HG03558 (cell line): Measurements from ENCODE around the gene XPNPEP1.
"Not testable (repeated sequence)": the region's sequence is repeated elsewhere in the genome, so short reads cannot be mapped to it uniquely, and the experiment has no call there.

Experiments
- ATAC-seq: cut with Tn5 transposase; IDR thresholded peaks from one replicate; pipeline ENCODE4 v1.9.1; 2021; ENCODE audit warnings: moderate number of reproducible peaks; ENCODE audit not compliant: unreplicated experiment; ENCODE audit errors: extremely low read depth

Gene XPNPEP1

GRCh38 chr10:109926061-109926745 is 2.9 kb upstream of the XPNPEP1 start:
- ATAC-seq = no peak

DNA sequence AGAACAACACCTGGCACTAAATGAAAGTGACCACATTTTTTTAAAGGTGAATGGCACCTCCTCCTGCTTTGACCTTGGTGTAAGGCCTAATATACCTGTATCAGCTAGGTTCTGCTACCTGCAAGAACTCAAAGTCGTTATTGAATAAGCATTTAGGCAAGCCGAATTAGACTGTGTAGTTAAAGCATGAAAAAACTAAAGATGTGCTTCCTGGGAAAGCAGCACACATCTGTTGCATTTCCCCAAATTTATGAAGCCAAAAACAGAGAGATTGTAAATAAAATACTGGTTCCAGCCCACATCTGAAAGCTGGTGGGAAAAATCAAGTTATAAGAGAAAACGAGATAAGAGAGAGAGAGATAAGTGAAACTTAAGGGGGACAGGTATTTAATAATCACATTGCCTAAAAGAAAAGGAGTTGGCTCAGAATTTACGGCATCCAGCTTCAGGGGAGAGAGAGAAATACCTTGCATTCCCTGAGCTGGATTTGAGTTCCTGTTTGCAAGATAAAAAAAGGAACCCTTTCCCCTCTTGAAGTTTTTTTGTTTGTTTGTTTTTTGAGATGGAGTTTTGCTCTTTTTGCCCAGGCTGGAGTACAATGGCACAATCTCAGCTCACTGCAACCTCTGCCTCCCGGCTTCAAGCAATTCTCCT is 1.8 kb upstream of the XPNPEP1 start:
- ATAC-seq = no peak

GRCh38 chr10:109924087-109924486 is 776 bp upstream of the XPNPEP1 start:
- ATAC-seq = no peak

- no peak for ATAC-seq
Observed at GRCh38 chr10:109922358-109922975, 844 bp downstream of the XPNPEP1 start.

- no peak for ATAC-seq
Observed at GRCh38 chr10:109920016-109920415, 3.3 kb downstream of the XPNPEP1 start.

DNA sequence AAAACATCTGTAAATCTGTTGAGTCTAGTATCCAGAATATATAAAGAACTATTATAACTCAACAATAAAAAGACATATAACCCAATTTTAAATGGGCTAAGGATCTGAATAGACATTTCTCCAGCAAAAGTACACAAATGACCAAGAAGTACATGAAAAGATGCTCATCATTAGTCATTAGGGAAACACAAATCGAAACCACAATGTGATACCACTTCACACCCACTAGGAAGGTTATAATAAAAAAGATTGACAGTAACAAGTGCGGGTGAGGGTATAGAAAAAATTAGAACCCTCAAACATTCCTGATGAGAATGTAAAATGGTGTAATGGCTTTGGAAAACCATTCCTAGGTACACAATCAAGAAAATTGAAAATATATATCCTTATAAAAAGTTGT is 4.1 kb downstream of the XPNPEP1 start:
- ATAC-seq = no peak

DNA sequence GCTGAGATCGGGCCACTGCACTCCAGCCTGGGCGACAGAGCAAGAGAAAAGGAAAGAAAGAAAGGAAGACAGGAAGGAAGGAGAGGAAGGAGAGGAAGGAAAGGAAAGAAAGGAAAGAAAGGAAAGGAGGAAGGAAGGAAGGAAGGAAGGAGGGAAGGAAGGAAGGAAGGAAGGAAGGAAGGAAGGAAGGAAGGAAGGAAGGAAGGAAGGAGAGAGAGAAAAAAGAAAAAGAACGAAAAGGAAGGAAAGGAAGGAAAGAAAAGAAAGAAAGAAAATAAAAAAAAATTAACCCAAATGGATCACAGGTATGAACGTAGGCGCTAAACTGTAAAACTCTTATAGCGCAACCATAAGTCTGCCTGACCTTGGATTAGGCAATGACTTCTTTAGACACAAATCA is 4.6 kb downstream of the XPNPEP1 start:
- ATAC-seq = not testable (repeated sequence)

GRCh38 chr10:109915566-109915965 is 7.7 kb downstream of the XPNPEP1 start:
- ATAC-seq = no peak

GRCh38 chr10:109914966-109915365 is 8.3 kb downstream of the XPNPEP1 start:
- no peak for ATAC-seq

DNA sequence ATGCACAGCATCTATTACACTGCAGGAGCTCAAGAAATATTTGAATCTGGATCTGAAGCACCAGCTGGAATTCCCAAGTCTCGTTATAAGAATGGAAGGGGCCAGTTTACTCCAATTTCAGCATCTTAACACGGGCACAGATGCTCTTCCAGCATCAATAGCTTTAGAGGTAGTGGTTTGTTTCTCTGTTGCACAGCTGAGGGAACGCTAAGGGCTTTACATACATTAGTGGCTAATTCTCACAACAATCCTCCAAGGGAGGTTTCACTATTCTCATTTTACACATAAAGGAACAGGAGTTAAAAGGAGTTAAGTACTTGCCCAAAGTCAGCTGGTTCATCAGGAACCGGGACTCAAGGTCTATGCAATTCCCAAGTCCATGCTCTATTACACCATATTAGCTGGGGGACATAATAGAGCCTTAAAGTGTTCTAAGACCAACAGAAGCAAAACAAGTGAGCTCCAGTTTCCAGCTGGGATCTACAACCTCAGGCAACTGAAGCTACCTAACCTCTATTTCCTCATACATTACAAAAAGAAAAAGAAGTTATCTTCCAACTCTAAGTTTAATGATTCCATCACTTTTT is 9.9 kb downstream of the XPNPEP1 start:
- ATAC-seq = no peak

DNA sequence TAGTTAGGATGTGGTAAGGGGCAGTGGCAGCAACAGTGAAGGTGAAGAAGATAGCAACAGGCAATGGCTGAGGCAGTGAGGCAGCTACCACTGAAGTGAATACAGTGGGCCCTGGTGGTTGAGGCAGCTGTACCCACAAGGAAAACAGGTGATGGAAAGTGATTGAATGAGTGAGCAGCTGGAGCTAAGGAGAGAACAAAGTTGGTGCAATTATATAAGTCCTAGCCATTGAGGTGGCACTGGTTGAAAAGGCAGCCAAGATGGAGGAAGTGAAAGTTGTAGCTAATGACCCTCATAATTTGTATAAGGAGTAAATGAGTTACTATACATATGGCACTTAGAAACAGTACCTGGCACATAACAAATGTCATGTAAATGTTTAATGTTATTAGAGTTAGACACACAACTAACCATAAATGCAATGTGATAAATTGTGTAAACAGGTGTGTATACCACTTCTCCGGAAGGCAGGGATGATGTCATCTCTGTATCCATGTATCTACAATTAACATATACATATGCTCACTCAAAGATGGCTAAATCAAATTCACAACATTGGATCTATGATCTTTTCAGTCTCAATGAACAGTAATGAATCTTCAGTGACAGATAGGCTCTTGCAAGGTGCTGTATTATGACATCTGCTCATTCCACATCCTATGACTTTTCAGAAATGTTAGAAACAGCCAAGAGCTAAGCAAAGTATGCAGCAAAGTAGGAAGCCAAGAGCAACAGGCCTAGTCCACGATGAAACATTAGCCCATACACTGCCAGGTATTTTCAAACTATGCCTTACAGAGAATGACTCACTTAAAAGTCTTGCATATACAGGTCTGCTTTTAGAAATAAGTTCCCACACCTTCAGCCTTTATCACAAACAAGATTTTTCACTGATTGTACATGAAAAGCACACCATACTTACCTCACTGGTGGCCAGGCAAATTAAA is 10.7 kb downstream of the XPNPEP1 start:
- peak; percentile 66 for ATAC-seq

DNA sequence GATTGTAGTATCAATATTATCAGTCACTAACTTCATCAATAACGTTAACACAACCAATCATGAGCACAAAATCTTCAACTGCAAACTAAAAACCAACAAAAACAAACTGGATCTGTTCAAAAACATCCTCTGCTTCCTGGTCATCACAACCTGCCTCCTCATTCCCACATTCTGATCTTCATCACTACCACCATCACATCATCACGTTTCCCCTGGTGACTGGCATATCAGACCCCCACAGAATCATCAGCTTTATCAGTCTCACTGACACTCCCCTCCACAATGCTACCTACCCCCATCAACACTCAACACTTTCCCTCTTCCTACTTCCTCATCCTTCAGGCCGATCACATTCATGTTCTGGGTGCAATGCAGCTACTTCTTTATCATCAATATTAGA is 11.4 kb downstream of the XPNPEP1 start:
- ATAC-seq = no peak

GRCh38 chr10:109906316-109906715 is 17.0 kb downstream of the XPNPEP1 start:
- no peak for ATAC-seq

- ATAC-seq = no peak
Observed at GRCh38 chr10:109904397-109904796, 18.9 kb downstream of the XPNPEP1 start.

DNA sequence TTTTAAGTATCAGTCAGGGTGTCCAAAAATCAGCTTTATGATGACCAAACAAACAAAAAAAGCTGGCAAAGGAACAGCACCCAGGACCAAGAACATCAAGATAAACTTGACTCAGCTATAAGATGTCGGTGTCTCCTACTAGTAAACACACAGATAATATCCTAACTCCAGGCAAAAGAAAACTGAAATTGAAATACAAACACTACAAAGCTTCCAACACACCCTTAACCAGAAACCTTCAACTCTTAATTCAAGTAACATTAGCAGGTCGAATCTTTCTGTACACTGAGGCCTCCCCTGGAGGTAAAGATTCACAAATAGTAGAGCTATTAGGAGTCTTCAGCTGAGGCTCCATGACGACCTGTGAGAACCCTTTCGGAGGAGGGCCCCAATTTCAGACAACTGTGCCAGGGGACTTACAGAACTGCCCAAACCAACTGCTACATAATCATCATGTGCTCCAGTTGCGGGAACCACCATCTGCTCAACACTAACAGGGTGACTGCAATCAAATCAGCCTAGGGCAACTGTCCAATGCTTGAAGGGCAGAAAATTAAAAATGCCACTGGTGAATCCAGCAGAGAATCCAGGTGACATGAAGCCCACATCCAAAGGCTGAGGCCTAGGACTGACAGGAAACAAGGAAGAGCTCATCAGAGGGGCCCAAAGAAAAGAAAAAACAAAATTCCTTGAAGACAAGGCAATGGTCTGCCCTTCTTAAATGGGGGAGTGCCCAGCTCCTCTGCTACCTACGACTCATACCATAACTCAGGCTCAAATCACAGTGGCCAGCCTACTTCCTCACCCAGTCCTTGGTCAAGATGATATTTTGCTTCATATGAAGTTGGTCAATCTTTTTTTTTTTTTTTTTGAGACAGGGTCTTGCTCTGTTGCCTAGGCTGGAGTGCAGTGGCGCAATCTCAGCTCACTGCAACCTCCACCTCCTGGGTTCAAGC is 20.0 kb downstream of the XPNPEP1 start:
- no peak for ATAC-seq

DNA sequence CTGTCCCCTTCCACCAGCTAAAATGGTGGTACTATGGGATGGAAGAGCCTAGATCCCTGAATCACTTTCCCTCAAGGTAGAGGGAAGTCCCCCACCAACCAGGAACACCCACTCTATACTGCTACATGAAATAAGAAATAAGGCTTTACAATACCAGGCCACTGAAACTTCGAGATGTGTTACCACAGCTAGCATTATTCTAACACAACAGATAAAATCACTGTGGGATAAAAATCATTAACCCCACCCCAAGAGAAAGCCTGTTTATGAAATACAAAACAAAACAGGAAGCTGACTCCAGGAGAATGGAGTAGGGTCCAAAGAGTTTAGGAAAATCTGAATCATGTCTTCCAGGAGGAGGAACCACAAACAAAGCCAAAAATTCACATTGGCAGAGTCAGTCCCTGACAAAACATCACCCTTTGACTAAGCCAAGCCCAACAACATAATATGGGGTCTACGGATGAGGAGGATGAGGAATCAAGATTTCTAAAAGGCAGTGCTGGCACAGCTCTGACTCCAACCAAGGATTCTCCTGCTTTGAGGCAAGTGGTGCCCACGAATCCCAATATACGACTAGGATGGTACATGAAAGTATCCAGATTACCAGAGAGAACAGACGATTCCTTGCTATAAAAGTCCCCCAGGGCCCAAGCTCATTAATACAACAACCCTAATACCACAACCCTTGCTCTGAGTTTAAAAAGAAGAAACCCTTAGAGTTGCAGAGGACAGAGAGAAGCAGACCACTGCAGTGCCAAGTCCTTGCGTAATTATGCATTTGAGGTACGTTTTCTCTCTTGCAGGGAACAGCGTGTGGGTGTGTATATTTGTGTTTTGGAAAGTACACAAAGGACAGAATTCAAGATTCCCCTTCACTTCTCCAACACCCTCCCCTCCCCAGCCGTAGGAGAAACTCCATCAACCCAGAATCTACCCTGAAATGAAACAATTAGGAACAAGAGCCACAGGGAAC is 23.7 kb downstream of the XPNPEP1 start:
- no peak for ATAC-seq

- no peak for ATAC-seq
Observed at GRCh38 chr10:109898666-109899355, 24.5 kb downstream of the XPNPEP1 start.
